Measurements from ENCODE around the gene SEZ6L2. TPM values are rescaled to one million over a fixed set of nuclear protein-coding genes. Genes with fewer than 3 reads are reported as not detected.
"Not testable (repeated sequence)": the region's sequence is repeated elsewhere in the genome, so short reads cannot be mapped to it uniquely, and the experiment has no call there.

The SEZ6L2 gene
- total RNA-seq, 1 donor from 2014 or later: 13.2 TPM

DNA sequence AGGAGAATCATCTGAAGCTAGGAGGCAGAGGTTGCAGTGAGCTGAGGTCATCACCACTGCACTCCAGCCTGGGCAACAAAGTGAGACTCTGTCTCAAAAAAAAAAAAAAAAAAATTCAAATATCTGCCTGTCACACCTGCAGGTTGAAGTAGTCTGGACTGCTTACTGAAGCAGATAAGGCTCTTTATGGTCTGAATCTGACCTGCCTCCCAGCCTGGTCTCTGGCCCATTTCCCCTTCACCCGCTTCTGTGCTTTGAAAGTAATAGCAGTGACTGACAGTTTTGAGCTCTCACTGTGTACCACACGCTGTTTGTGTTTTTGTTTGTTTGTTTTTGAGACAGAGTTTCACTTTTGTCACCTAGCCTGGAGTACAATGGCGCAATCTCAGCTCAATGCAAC, 5.8 kb downstream of the SEZ6L2 start:
- Mint-ChIP-seq H3K9me3 (ENCODE audit: low read depth) (no peaks in the 10 kb centered on the region), H3K4me1 (ENCODE audit: low read depth) (peaks cover 5% of the 10 kb centered on the region), H3K27me3 (peaks cover 13% of the 10 kb centered on the region), H3K27ac (no peak overlapping the region), H3K4me3 (ENCODE audit: low read depth) (no peak overlapping the region), H3K36me3 (ENCODE audit: insufficient read depth) (no peaks in the 10 kb centered on the region)
- DNase-seq (ENCODE audit: low spot score, unreplicated experiment): no peak
- TF ChIP-seq, protein P1, sequence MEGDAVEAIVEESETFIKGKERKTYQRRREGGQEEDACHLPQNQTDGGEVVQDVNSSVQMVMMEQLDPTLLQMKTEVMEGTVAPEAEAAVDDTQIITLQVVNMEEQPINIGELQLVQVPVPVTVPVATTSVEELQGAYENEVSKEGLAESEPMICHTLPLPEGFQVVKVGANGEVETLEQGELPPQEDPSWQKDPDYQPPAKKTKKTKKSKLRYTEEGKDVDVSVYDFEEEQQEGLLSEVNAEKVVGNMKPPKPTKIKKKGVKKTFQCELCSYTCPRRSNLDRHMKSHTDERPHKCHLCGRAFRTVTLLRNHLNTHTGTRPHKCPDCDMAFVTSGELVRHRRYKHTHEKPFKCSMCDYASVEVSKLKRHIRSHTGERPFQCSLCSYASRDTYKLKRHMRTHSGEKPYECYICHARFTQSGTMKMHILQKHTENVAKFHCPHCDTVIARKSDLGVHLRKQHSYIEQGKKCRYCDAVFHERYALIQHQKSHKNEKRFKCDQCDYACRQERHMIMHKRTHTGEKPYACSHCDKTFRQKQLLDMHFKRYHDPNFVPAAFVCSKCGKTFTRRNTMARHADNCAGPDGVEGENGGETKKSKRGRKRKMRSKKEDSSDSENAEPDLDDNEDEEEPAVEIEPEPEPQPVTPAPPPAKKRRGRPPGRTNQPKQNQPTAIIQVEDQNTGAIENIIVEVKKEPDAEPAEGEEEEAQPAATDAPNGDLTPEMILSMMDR (IDR thresholded peaks at IDR 0.05; ENCODE audit: unreplicated experiment): no peak

DNA sequence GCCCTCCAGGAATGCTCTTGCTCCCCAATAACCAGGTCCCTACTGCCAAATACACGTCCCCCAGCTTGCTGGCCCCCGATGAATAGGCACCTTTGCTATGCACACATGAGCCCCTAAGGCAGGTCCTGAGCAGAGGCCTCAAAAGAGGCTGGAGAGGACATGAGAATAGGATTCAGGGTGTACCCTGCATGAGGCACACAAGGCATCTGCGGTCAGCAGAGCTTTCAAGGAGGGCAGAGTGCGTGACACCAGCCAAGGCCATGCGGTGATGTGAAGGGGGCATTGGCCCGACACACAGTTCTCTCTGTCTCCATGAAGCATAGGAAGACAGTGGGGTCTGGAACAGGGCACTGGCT, 6.9 kb downstream of the SEZ6L2 start:
- no peak for DNase-seq (ENCODE audit: low spot score, unreplicated experiment)
- Mint-ChIP-seq H3K4me3 (ENCODE audit: low read depth) (no peak overlapping the region), H3K9me3 (ENCODE audit: low read depth) (no peaks in the 10 kb centered on the region), H3K36me3 (ENCODE audit: insufficient read depth) (no peaks in the 10 kb centered on the region), H3K27me3 (peaks cover 3% of the 10 kb centered on the region), H3K27ac (no peak overlapping the region), H3K4me1 (ENCODE audit: low read depth) (peaks cover 2% of the 10 kb centered on the region)
- TF ChIP-seq, protein P1 (IDR thresholded peaks at IDR 0.05; ENCODE audit: unreplicated experiment): no peak

DNA sequence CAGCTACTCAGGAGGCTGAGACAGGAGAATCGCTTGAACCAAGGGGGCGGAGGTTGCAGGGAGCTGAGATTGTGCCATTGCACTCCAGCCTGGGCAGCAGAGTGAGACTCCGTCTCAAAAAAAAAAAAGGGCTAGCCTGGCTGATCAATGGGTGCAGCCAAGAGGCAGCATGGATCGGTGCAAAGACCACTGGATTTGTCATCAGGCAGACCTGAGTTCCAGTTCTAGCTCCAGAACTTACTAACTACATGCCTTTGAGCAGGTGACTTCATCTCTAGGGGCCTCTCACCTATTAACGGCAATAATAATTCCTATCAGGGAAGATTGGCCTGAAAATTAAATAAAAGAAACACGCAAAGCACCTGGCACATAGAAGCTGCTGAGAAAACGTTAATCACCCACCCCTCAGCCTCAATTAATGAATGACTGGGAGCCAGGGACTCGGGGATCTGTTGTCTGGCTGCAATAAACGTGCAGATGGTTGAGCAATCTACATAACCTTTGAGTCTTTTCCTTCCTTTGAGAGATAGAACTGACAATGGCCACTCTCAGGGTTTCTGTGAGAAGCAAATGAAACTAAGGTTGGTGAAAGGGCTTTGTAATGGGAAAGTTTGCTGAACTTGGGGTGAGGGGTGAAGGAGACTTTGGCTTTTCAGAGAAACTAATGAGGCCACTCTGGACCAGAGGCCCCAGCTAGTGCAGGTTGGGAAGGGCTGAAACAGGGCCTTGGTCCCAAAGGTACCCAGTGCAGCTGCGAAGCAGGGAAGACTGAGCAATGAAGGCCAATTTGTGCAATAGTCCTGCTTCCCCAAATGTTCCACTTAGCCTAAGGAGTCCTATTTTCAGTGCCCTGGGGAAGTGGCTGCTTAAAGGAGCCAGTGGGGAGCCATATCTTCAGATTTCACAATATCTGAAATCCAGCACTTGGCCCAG, 7.6 kb downstream of the SEZ6L2 start:
- H3K4me1 Mint-ChIP-seq (ENCODE audit: low read depth): peaks cover 2% of the 10 kb centered on the region
- TF ChIP-seq, protein P1 (IDR thresholded peaks at IDR 0.05; ENCODE audit: unreplicated experiment): no peak
- H3K36me3 Mint-ChIP-seq (ENCODE audit: insufficient read depth): no peaks in the 10 kb centered on the region
- H3K27me3 Mint-ChIP-seq: no peaks in the 10 kb centered on the region
- no peak overlapping the region for H3K4me3 Mint-ChIP-seq (ENCODE audit: low read depth)
- H3K27ac Mint-ChIP-seq: no peak overlapping the region
- no peaks in the 10 kb centered on the region for H3K9me3 Mint-ChIP-seq (ENCODE audit: low read depth)
- no peak for DNase-seq (ENCODE audit: low spot score, unreplicated experiment)

DNA sequence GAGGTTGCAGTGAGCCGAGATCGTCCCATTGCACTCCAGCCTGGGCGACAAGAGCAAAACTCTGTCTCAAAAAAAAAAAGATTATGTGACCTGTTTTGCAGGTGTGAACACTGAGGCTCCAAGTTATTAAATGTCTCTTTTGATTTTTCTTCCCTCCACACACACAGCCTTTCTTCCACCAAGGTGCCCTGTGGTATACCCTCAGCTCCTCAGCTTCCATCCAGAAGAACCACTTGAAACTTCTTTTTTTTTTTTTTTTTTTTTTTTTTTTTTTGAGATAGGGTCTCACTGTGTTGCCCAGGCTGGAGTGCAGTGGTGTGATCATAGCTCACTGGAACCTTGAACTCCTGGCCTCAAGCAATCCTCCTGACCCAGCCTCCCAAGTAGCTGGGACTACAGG, 10.0 kb downstream of the SEZ6L2 start:
- not testable (repeated sequence) for H3K9me3 Mint-ChIP-seq (ENCODE audit: low read depth); H3K4me1 Mint-ChIP-seq (ENCODE audit: low read depth); H3K4me3 Mint-ChIP-seq (ENCODE audit: low read depth); H3K27ac Mint-ChIP-seq; H3K36me3 Mint-ChIP-seq (ENCODE audit: insufficient read depth); DNase-seq (ENCODE audit: low spot score, unreplicated experiment); H3K27me3 Mint-ChIP-seq

DNA sequence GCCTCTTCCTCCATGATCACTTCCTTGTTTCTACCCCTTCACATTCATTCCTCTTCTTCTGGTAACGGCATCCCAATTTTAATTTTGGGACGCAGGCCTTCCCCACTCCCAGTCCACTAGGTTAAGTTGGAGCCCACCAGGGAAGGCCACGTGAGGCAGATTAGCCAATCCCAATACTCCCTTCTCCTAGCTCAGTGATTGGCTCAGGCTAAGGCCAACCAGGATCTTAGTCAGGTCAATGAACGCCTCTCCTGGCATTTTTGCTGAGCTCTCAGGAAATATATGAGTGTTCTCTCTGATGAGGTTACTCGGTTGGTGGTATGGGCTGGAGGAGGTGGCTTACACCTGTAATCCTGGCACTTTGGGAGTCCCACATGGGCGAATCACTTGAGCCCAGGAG, 15.4 kb downstream of the SEZ6L2 start:
- no peak overlapping the region for H3K4me3 Mint-ChIP-seq (ENCODE audit: low read depth)
- H3K27me3 Mint-ChIP-seq: no peaks in the 10 kb centered on the region
- H3K36me3 Mint-ChIP-seq (ENCODE audit: insufficient read depth): no peaks in the 10 kb centered on the region
- TF ChIP-seq, protein P1 (IDR thresholded peaks at IDR 0.05; ENCODE audit: unreplicated experiment): no peak
- no peaks in the 10 kb centered on the region for H3K9me3 Mint-ChIP-seq (ENCODE audit: low read depth)
- H3K4me1 Mint-ChIP-seq (ENCODE audit: low read depth): no peaks in the 10 kb centered on the region
- no peak overlapping the region for H3K27ac Mint-ChIP-seq
- no peak for DNase-seq (ENCODE audit: low spot score, unreplicated experiment)

DNA sequence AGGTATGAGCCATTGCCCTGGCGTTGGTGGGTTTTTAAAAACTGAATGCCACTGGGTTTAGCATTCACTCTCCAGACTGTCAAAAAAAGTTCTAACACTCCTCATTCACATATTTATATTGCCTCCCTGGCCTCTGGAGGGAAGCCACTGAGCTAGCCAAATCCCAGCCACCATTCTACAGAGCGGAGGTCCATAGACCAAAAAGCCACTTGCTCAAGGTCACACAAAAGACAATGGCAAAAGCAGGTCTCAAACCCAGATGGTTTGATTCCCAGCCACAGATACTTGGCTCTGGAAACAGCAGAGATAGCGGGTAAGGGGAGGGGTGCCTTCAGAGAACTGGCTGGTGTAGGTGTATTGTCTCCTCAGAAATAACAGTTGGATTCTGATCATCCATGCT, 18.3 kb downstream of the SEZ6L2 start:
- TF ChIP-seq, protein P1 (IDR thresholded peaks at IDR 0.05; ENCODE audit: unreplicated experiment): no peak
- Mint-ChIP-seq H3K27ac (peak overlapping the region; percentile 20), H3K4me3 (ENCODE audit: low read depth) (no peak overlapping the region)

More for the DNA sequence above, 18.3 kb downstream of the SEZ6L2 start:
- H3K9me3 Mint-ChIP-seq (ENCODE audit: low read depth): no peaks in the 10 kb centered on the region
- peaks cover 22% of the 10 kb centered on the region for H3K27me3 Mint-ChIP-seq
- DNase-seq (ENCODE audit: low spot score, unreplicated experiment): no peak
- no peaks in the 10 kb centered on the region for H3K4me1 Mint-ChIP-seq (ENCODE audit: low read depth)
- no peaks in the 10 kb centered on the region for H3K36me3 Mint-ChIP-seq (ENCODE audit: insufficient read depth)

Data from progenitor cell of endocrine pancreas (in vitro differentiated cells).